Mesothelial cell of epicardium (in vitro differentiated cells): ENCODE results near the gene GALR1. TPM values are rescaled to one million over a fixed set of nuclear protein-coding genes. Genes with fewer than 3 reads are reported as not detected.

Experiments used
- DNase-seq, 2 experiments: peaks; one replicate each; pipeline ENCODE4 v3.0.0; 2021; ENCODE audit warnings: low spot score in 2 of 2; ENCODE audit not compliant: unreplicated experiment in 2 of 2
- H3K27ac Mint-ChIP-seq: 2 replicates; pipeline ENCODE4 v1.8.0; 2021; ENCODE audit warnings: mixed read lengths
- H3K27me3 Mint-ChIP-seq: 2 replicates; pipeline ENCODE4 v1.8.0; 2021; ENCODE audit warnings: low read depth, mixed read lengths
- H3K36me3 Mint-ChIP-seq: 2 replicates; pipeline ENCODE4 v1.8.0; 2021; ENCODE audit warnings: mixed read lengths
- H3K4me1 Mint-ChIP-seq: 2 replicates; pipeline ENCODE4 v1.8.0; 2021; ENCODE audit warnings: mixed read lengths
- H3K4me3 Mint-ChIP-seq: 2 replicates; pipeline ENCODE4 v1.8.0; 2021; ENCODE audit warnings: mild to moderate bottlenecking, moderate library complexity, mixed read lengths
- H3K9me3 Mint-ChIP-seq: 2 replicates; pipeline ENCODE4 v1.8.0; 2021; ENCODE audit warnings: mixed read lengths
- CTCF ChIP-seq: fragments of 200-600 bp; sonication (generic); IDR thresholded peaks from one replicate; pipeline ENCODE4 v1.5.0; 2021; ENCODE audit warnings: antibody characterized with exemption; ENCODE audit not compliant: unreplicated experiment
- total RNA-seq: library from RNA; stranded (reverse); gene quantifications from 3 replicates; pipeline ENCODE4 v1.2.1, GENCODE V29; 2021

The GALR1 gene
- total RNA-seq, 1 donor from 2014 or later: not detected

- no peak for DNase-seq
- Mint-ChIP-seq H3K27me3 (peaks cover 5% of the 10 kb centered on the region), H3K27ac (no peak overlapping the region), H3K9me3 (no peaks in the 10 kb centered on the region), H3K4me3 (no peak overlapping the region), H3K36me3 (no peaks in the 10 kb centered on the region), H3K4me1 (no peaks in the 10 kb centered on the region)
- no peak for TF ChIP-seq CTCF
Observed at GRCh38 chr18:77314952-77315351, 65.3 kb downstream of the GALR1 start.

GRCh38 chr18:77316008-77316407, 66.4 kb downstream of the GALR1 start:
- H3K27ac Mint-ChIP-seq: no peak overlapping the region
- peaks cover 8% of the 10 kb centered on the region for H3K27me3 Mint-ChIP-seq
- no peaks in the 10 kb centered on the region for H3K4me1 Mint-ChIP-seq
- no peak for DNase-seq
- no peak overlapping the region for H3K4me3 Mint-ChIP-seq
- no peaks in the 10 kb centered on the region for H3K9me3 Mint-ChIP-seq
- H3K36me3 Mint-ChIP-seq: no peaks in the 10 kb centered on the region
- TF ChIP-seq CTCF: no peak

- Mint-ChIP-seq H3K4me1 (no peaks in the 10 kb centered on the region), H3K27ac (no peak overlapping the region), H3K9me3 (no peaks in the 10 kb centered on the region), H3K4me3 (no peak overlapping the region), H3K27me3 (peaks cover 9% of the 10 kb centered on the region), H3K36me3 (no peaks in the 10 kb centered on the region)
- no peak for DNase-seq
- no peak for TF ChIP-seq CTCF
Observed at GRCh38 chr18:77316641-77317040, 67.0 kb downstream of the GALR1 start.

GRCh38 chr18:77320971-77321559, 71.4 kb downstream of the GALR1 start:
- no peak for TF ChIP-seq CTCF
- Mint-ChIP-seq H3K9me3 (no peaks in the 10 kb centered on the region), H3K4me1 (no peaks in the 10 kb centered on the region), H3K36me3 (no peaks in the 10 kb centered on the region), H3K4me3 (no peak overlapping the region), H3K27ac (no peak overlapping the region), H3K27me3 (peaks cover 21% of the 10 kb centered on the region)
- no peak for DNase-seq

GRCh38 chr18:77321823-77322805, 72.5 kb downstream of the GALR1 start:
- DNase-seq: no peak
- no peak overlapping the region for H3K27ac Mint-ChIP-seq
- H3K4me1 Mint-ChIP-seq: no peaks in the 10 kb centered on the region
- no peaks in the 10 kb centered on the region for H3K9me3 Mint-ChIP-seq
- no peak for TF ChIP-seq CTCF
- peaks cover 21% of the 10 kb centered on the region for H3K27me3 Mint-ChIP-seq
- H3K36me3 Mint-ChIP-seq: no peaks in the 10 kb centered on the region
- H3K4me3 Mint-ChIP-seq: no peak overlapping the region
